HG03378 (cell line): ENCODE data around the gene RFC2.
A peak's percentile ranks its signal among the peaks of the same experiment; 100 is the strongest.

Source experiments
- ATAC-seq: cut with Tn5 transposase; IDR thresholded peaks from one replicate; pipeline ENCODE4 v1.9.1; 2021; ENCODE audit warnings: mild to moderate bottlenecking, moderate library complexity; ENCODE audit not compliant: unreplicated experiment

RFC2 gene

GRCh38 chr7:74254129-74254857 is at the start of gene RFC2:
TSS of gene RFC2 (minus strand) at chr7:74254399. CDS start at chr7:74254383, 16 bp downstream.
- ATAC-seq = peak; percentile 81

GRCh38 chr7:74302745-74303221 is 48.6 kb upstream of the RFC2 start:
- ATAC-seq = no peak

- ATAC-seq = no peak
Measured at GRCh38 chr7:74300926-74301325, 46.7 kb upstream of the RFC2 start.

GRCh38 chr7:74299401-74299800 is 45.2 kb upstream of the RFC2 start:
- no peak for ATAC-seq

- ATAC-seq = no peak
Measured at GRCh38 chr7:74297516-74298233, 43.5 kb upstream of the RFC2 start.

GRCh38 chr7:74294191-74294998 is 40.2 kb upstream of the RFC2 start:
- ATAC-seq = no peak

- no peak for ATAC-seq
Measured at GRCh38 chr7:74293577-74293908, 39.3 kb upstream of the RFC2 start.

GRCh38 chr7:74292757-74293576 is 38.8 kb upstream of the RFC2 start:
- ATAC-seq = no peak

GRCh38 chr7:74291535-74291934 is 37.3 kb upstream of the RFC2 start:
- no peak for ATAC-seq

GRCh38 chr7:74290981-74291441 is 36.8 kb upstream of the RFC2 start:
- ATAC-seq = no peak

- ATAC-seq = no peak
Measured at GRCh38 chr7:74290553-74290950, 36.4 kb upstream of the RFC2 start.

GRCh38 chr7:74289659-74290552 is 35.7 kb upstream of the RFC2 start:
- no peak for ATAC-seq

GRCh38 chr7:74289018-74289658 is 34.9 kb upstream of the RFC2 start, which contains the start of gene CLIP2:
TSS of gene CLIP2 (plus strand) at chr7:74289407. CDS start at chr7:74317547, 28,140 bp downstream.
- no peak for ATAC-seq

GRCh38 chr7:74288034-74288881 is 34.1 kb upstream of the RFC2 start:
- ATAC-seq = no peak

GRCh38 chr7:74287303-74288033 is 33.3 kb upstream of the RFC2 start:
- ATAC-seq = no peak

GRCh38 chr7:74286131-74286530 is 31.9 kb upstream of the RFC2 start:
- no peak for ATAC-seq

- ATAC-seq = peak; percentile 48
Measured at GRCh38 chr7:74284781-74285259, 30.6 kb upstream of the RFC2 start.
